Kidney epithelial cell (primary cell): ENCODE results near the gene MAPRE2. TPM values are rescaled to one million over a fixed set of nuclear protein-coding genes. Genes with fewer than 3 reads are reported as not detected.

ENCODE experiments used
- DNase-seq: peaks from one replicate; pipeline ENCODE4 v3.0.0-alpha.2; 2010; ENCODE audit warnings: low read depth
- H3K27me3 ChIP-seq: 2 replicates; pipeline ENCODE4 v1.6.0; 2011; ENCODE audit warnings: low read length; ENCODE audit not compliant: control insufficient read depth, insufficient read depth
- H3K36me3 ChIP-seq: 2 replicates; pipeline ENCODE4 v1.5.1; 2011; ENCODE audit warnings: low read length; ENCODE audit not compliant: control insufficient read depth, insufficient read depth
- H3K4me3 ChIP-seq: 2 replicates; pipeline ENCODE4 v1.5.1; 2011; ENCODE audit warnings: low read depth, mild to moderate bottlenecking, control low read depth, low read length
- total RNA-seq: library from RNA; depleted of rRNA; stranded (reverse); fragments of >200 nt; gene quantifications from 2 replicates; pipeline ENCODE4 v1.2.3, GENCODE V29; 2015
- TF ChIP-seq, protein P1 (sequence below): IDR thresholded peaks from 2 replicates; pipeline ENCODE4 v1.5.1; 2011; ENCODE audit warnings: mild to moderate bottlenecking, moderate library complexity, low read length, control low read depth, inconsistent platforms; ENCODE audit not compliant: insufficient read depth, poor library complexity, severe bottlenecking

Gene MAPRE2
- total RNA-seq, 1 donor from 2014 or later, result 16.2 TPM

DNA sequence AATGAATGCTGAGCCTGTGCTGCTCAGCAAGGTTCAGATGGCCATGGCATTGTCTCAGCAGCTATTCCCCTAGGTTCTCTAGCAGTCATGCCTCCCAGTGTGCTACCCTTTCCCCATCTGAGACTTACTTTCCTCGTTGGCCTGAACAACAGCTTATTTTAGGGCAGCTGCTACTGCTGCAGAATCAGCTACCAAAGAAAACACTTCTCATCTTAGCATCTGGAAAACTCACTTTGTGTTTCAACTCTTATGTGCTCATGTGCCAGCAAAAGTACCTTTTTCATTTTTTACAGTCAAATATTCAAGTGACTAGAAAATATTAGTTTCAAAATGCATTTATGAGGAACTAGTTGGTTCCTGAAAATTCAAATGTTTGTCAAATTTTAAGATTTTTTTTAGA is 139.2 kb downstream of the MAPRE2 start:
- H3K27me3 ChIP-seq, result no peaks in the 10 kb centered on the region
- DNase-seq, result no peak
- no peak overlapping the region for H3K4me3 ChIP-seq
- TF ChIP-seq, protein P1, sequence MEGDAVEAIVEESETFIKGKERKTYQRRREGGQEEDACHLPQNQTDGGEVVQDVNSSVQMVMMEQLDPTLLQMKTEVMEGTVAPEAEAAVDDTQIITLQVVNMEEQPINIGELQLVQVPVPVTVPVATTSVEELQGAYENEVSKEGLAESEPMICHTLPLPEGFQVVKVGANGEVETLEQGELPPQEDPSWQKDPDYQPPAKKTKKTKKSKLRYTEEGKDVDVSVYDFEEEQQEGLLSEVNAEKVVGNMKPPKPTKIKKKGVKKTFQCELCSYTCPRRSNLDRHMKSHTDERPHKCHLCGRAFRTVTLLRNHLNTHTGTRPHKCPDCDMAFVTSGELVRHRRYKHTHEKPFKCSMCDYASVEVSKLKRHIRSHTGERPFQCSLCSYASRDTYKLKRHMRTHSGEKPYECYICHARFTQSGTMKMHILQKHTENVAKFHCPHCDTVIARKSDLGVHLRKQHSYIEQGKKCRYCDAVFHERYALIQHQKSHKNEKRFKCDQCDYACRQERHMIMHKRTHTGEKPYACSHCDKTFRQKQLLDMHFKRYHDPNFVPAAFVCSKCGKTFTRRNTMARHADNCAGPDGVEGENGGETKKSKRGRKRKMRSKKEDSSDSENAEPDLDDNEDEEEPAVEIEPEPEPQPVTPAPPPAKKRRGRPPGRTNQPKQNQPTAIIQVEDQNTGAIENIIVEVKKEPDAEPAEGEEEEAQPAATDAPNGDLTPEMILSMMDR, result no peak
- no peaks in the 10 kb centered on the region for H3K36me3 ChIP-seq

DNA sequence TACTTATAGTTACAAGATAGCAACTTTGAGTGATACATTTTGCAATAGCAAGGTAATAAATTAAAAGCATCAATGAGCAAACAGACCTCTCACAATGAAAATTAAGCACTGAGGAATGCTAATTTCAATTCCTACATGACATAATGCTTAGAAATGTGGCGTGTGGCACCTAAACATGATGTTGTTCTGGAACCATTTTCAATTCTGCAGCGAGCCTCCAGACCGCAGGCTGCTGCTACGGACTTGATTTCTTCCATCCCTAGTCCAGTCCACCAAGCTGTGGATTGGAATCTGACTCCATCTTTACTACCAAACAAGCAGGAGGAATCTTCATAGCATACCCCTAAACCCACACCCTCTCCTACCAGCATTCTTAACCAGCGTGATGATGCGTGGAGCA is 140.9 kb downstream of the MAPRE2 start:
- Histone ChIP-seq H3K36me3 (no peaks in the 10 kb centered on the region), H3K27me3 (no peaks in the 10 kb centered on the region), H3K4me3 (no peak overlapping the region)
- TF ChIP-seq, protein P1, result no peak
- DNase-seq, result no peak

DNA sequence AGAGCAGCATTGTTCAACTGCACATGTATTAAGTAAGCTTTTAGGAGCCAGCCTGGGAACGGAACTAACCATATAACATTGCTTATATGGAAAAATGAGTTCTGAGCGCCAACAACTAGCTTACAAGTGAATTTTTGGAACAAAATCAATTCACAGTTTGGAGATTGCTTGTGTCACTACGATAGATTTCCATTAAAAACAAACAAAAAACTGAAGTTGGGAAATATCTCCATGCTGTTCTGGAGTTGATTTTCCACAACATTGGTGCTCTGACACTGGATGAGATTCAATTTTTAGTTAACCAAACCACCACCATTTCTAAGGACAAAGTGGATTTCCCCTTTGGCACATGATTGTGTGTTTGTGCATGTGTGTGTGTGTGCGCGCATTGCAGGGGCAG is 142.7 kb downstream of the MAPRE2 start:
- TF ChIP-seq, protein P1, result no peak

DNA sequence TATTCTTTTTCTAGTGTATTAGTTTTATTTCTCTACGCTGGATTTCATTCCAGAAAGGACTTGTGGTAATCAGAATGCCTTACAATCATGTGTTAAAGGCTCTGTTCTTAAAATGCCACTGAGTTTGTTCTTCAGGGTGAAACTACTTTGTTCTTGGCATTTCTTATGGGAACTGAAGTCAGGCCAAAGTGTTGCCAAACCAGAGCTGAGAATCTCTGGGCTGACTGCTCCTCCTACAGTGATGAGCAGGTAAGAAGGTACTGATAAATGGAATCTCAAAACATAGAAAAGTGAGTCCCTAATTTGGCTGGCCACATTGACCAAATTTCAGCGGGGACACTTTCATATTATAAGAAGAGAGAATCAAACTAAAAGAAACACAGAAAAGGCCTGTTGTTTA is 144.6 kb downstream of the MAPRE2 start:
- Histone ChIP-seq H3K27me3 (no peaks in the 10 kb centered on the region), H3K4me3 (no peak overlapping the region), H3K36me3 (no peaks in the 10 kb centered on the region)
- TF ChIP-seq, protein P1, result no peak
- DNase-seq, result no peak

More for the DNA sequence above, 142.7 kb downstream of the MAPRE2 start:
- H3K36me3 ChIP-seq, result no peaks in the 10 kb centered on the region
- no peaks in the 10 kb centered on the region for H3K27me3 ChIP-seq
- no peak overlapping the region for H3K4me3 ChIP-seq
- DNase-seq, result no peak

DNA sequence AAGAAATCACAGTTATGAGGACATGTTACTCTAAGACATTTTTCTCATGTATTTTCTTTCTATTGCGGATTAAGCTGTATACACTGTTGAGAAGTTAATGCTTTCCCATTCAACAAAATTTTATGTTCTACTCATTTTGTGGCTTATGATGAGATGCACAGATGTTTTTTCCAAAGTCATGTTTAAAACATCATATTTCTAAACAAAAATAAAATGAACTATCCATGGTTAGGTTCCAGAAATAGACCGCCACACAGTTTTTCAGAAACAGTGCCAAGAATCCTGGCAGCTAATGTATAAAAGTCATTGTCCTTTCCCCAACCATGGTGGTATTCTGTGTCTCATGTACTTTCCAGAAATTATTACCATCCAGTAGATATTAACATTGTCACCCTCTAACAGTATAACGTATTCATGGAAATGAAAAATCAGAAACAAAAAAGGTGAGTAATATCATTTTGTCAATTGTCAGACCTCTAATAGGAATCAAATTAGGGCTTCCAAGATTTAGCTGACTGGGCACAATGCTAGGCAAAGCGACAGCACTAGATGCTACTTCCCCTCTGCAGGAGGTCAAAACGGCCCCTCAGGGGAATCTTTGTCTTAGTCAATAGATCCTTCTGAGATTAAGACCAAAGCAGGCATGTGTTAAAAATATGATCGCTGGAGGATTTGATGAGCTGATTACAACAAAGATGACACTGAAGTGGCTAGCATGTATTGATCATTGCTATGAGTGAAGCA is 145.2 kb downstream of the MAPRE2 start:
- no peaks in the 10 kb centered on the region for H3K36me3 ChIP-seq
- no peaks in the 10 kb centered on the region for H3K27me3 ChIP-seq
- DNase-seq, result no peak
- no peak overlapping the region for H3K4me3 ChIP-seq
- TF ChIP-seq, protein P1, result no peak

DNA sequence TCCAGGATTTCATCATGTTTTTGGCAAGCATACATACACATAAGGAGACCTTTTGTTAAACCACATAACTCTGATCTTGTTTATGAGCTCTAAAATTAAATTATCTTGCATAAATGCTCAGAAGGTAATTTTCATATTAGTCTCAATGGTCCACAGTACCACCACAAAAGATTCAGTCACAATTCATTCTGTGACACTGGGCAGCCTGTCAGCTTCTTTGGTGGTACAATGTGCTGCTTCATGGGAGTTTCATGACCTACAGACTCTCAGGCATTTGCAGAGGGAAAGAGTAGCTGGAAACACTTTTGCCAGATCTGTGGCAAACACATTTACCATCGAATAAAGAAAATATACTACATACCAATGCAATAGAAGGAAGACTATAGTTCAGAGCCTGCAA is 148.3 kb downstream of the MAPRE2 start:
- Histone ChIP-seq H3K36me3 (no peaks in the 10 kb centered on the region), H3K4me3 (no peak overlapping the region), H3K27me3 (no peaks in the 10 kb centered on the region)
- DNase-seq, result no peak
- TF ChIP-seq, protein P1, result no peak
